ENCODE data around the gene SETD4. TPM values are rescaled to one million over a fixed set of nuclear protein-coding genes. Genes with fewer than 3 reads are reported as not detected.

SETD4 gene
- total RNA-seq, 1 donor from 2014 or later: 16.8 TPM

DNA sequence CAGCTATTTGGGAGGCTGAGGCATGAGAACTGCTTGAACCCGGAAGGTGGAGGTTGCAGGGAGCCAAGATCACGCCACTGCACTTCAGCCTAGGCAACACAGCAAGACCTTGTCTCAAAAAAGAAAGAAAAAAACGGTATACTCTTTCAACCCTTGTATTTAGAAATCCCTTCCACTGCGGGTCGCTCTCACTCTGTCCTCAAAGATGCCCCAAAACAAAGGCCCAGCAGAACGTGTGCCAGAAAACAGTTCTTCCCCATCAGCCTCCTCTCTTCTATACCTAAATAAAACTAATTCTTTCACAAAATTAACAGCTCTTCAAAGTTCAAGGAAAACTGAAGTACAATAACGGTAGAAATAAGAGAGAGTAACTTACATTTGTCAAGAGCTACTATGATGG lies 13.2 kb downstream of the SETD4 start:
- DNase-seq: no peak

- peak; percentile 53 for DNase-seq
Observed at GRCh38 chr21:36045993-36046392, 14.3 kb downstream of the SETD4 start.

- DNase-seq: no peak
Observed at GRCh38 chr21:36044056-36044455, 16.3 kb downstream of the SETD4 start.

DNA sequence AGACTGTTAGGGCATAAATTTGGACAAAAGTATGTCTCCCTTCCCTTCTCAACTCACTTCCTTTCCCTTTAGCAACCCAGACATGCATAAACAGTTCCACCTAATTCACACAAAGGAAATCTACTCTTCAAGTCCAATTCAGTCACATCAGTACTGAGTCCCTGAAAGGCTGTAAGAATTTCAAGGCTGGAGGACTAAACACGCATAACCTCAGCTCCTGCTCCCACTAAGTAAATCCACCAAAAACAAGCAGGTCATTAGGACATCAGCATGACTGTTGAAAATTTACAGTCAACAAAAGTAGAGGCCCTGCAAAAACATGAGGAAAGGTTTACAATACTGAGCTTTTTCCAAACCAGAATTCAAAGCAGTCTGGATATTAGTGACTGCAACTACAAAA lies 18.4 kb downstream of the SETD4 start:
- DNase-seq: no peak

DNA sequence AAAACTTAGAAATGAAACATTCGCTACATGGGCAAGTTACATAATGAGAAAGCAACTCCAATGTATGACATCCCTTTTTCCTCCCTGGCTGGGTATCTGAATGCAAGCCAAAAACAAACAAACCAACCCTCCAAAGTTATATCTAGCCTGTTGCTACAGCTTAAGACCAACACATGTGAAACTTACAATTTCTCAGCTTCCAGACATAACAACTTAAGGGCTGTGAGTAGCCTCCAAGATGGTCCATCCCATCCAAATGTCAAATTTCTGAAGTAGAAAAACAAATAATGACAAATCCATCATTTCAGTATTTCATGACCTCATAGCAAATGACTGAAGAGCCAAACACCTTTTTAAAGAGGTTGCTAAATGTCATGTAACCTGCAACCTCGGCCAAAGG lies 19.9 kb downstream of the SETD4 start:
- no peak for DNase-seq

- DNase-seq: no peak
Observed at GRCh38 chr21:36039861-36040260, 20.5 kb downstream of the SETD4 start.

- DNase-seq: no peak
Observed at GRCh38 chr21:36038701-36039497, 21.4 kb downstream of the SETD4 start.

DNA sequence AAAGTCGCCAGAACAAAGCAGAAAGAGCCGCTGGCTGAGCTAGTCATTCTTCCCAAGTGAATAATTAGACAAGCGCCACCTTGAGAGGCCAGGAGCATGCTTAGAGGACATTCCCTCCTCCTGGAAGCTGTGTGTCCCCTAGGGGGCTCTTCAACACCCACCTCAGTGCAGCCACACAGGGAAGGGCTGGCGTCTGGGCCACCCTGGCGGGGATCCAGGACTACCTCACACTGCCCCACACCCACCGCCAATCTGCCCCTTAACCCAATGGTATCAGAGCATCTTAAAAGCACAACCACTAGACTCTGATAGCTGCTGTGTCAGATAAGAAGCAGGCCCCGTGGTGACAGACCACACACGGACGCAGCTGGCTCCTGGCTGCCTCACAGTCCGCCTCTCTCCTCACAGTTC lies 24.9 kb downstream of the SETD4 start:
- no peak for DNase-seq

GRCh38 chr21:36034211-36034913 lies 26.0 kb downstream of the SETD4 start:
- DNase-seq: no peak

DNA sequence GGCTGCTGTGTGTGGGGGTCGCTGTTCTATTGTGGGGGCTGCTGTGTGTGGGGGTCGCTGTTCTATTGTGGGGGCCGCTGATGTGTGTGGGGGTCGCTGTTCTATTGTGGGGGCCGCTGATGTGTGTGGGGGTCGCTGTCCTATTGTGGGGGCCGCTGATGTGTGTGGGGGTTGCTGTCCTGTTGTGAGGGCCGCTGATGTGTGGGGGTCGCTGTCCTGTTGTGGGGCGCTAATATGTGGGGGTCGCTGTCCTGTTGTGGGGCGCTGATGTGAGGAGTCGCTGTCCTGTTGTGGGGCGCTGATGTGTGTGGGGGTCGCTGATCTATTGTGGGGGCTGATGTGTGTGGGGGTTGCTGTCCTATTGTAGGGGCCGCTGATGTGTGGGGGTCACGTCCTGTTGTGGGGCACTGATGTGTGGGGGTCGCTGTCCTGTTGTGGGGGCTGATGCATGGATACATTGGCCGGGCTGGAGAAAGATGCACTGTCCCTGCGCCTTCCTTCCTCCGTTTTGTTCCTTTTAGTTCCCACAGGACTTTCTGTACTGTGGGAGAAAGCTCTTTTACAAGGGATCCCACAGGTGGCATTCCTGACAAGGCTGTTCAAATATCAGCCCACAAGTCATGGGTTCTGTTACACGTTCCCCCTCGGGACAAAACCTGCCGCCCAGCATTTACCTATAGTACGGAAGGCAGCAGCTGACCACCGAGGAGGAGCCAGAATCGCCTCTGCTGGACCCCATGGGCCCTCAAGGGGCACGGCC lies 27.5 kb downstream of the SETD4 start:
- no peak for DNase-seq

DNA sequence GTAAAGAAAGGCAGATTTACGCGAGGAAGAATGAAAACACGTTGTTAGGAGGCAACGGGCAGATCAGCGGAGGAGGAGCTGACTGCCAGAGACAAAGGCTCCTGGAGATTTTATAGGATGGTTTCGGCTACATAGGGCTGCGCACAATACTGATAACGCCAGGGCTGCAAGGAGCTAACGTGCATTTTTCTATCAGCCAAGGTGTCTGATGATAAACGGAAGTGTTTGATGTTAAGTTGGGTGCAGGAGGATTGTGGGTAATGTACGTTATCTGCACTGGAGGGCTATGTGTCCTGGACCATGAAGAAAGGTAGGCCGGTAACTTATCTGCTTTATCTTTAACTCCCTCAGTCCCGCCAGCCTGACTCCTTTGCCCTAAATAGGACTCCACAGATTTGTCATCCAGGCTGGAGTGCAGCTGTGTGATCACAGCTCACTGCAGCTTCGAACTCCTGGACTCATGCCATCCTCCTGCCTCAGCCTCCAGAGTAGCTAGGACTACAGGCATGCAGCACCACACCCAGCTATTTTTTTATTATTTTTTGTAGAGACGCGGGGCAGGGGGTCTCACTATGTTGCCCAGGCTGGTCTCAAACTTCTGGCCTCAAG lies 29.6 kb downstream of the SETD4 start:
- no peak for DNase-seq

- DNase-seq: no peak
Observed at GRCh38 chr21:36029309-36029708, 31.0 kb downstream of the SETD4 start.

DNA sequence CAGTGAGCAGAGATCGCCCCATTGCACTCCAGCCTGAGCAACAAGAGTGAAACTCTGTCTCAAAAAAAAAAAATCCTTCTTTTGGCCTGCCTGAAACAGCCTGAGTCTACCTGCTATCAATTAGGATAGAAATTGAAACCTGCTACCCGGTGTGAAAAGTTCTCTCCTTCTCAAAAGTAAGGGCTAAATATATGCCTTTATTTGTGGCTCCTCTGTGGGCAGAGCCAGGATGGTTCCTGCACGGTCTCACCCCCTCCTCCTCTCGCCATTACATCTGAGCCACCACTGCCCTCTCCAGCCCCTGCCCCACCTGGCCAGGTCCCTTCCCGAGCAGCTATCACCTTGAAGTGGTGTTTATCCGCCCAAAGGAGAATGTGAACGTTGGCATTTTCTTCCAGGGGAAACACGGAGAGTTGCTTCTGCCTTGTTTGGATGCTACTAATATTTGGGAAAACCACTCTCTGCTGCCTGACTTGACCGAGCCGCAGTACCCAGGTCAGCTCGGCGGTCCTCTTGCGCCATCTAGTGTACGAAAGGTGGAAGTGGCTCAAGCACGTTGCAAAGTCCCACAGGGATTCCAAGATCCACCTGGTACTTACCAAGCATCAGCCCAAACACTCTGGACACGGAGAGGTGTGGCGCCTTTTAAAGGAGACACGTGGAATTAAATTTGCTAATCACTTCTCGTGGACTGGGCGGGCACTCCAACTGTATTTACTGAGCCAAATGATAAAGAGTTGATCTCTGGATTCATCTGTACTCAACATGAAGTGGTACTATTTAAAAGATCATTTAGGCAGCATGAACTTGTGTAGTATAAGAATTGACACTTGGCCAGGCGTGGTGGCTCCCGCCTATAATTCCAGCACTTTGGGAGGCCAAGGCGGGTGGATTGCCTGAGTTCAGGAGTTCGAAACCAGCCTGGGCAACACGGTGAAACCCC lies 31.9 kb downstream of the SETD4 start:
- DNase-seq: peak; percentile 83

DNA sequence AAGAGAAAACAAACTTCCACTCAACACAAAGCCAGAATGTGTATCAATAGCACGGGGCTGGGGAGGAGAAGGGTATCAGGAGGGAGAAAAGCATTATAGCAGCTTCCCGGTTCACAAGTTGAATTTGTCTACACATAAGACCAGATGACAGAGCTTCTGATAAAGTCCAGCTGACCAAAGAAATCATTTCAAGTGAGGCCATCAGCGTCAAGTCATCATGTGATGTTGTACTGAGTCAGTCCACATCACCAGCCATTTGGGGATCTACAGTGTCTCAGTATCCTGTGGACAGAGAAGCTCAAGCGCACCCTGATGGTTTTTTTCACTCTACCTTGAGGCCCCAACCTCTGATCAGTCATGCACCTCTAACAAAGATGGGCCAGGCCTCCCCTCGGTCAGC lies 33.0 kb downstream of the SETD4 start:
- DNase-seq: no peak

DNA sequence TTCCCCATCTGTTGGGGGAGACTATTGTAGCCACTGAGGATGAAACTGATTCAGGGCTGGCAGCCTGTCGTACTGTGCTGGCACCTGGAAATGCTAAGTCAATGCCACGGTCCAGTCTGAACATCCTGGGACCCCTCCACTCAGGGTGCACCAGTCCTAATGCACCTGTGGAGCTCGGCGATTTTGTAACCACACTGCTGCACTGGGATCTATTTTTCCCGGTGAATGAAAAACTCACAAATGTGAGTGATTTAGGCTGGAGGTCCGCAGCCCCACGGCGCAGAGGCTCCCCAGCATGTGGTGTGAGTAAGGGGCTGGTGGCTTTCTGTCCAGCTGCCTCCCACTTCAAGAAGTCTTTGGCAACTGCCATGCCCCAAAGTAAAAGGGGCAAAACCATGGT lies 35.5 kb downstream of the SETD4 start:
- DNase-seq: no peak

GRCh38 chr21:36023092-36023480 lies 37.2 kb downstream of the SETD4 start:
- no peak for DNase-seq

GRCh38 chr21:36022427-36023091 lies 37.8 kb downstream of the SETD4 start:
- no peak for DNase-seq

GRCh38 chr21:36021251-36021837 lies 39.0 kb downstream of the SETD4 start:
- DNase-seq: no peak

DNA sequence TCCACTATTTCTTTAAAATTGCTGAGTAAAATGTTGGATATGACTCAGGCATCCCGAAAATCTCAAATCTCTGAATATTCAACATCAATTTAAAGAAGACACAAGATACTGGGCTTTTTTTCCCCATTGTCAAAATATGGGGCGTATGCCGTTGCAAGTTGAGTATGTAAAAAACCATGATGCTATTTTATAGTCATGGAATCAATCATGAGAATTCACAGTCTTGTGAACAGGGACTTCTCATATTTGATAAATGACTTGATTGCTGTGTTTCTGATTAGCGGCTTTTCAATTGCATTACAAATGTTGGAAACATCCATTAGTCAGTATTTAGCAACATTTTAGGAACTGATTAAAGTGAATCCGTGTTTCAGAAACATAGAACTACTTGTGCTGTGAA lies 45.3 kb downstream of the SETD4 start:
- no peak for DNase-seq

- no peak for DNase-seq
Observed at GRCh38 chr21:36010801-36011200, 49.5 kb downstream of the SETD4 start.

GRCh38 chr21:36008505-36008904 lies 51.8 kb downstream of the SETD4 start:
- DNase-seq: no peak
